DND-41 (cell line): Measurements from ENCODE around the gene FMN2.

Experiments
- EZH2 ChIP-seq: IDR thresholded peaks from 3 replicates; pipeline ENCODE4 v1.6.1; 2012; ENCODE audit warnings: borderline replicate concordance, low read depth, mild to moderate bottlenecking, moderate library complexity, low read length, inconsistent platforms; ENCODE audit not compliant: severe bottlenecking
- TF ChIP-seq, protein P1 (sequence below): IDR thresholded peaks from 2 replicates; pipeline ENCODE4 v1.5.1; 2012; ENCODE audit warnings: borderline replicate concordance, low read length, moderate library complexity, mild to moderate bottlenecking; ENCODE audit not compliant: poor library complexity, severe bottlenecking; ENCODE audit errors: extremely low read depth

DNA sequence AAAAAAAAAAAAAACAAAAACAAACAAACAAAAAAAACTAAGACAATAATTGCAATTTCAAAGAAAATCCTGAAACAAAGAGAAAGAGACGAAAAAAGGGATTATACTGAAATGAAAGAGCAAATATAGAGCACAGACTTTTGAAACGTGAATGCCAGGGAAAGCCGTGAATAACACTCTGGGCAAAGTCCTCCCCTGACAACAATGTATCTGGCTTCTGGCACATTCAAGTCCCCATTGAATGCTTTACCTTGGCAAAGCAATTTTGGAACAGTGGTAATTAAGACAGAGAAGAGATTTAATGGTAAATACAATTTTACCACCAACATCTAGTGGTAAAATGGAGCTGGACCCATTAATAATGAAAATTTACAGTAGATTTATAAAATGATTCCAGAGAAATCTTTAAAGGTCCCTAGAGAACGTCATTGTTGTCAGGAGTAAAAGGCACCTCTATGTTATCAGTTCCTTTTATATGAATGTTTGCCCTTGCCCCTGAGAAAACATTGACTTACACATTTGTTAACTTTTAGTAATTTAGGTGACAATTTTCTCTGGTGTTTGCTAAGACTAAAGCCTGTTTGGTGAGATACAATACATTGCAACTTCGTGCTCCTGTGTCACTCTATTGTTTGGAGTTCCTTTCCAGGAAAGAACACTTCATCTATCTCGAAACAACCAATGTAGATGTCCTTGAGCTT, 430.6 kb downstream of the FMN2 start:
- TF ChIP-seq, protein P1, sequence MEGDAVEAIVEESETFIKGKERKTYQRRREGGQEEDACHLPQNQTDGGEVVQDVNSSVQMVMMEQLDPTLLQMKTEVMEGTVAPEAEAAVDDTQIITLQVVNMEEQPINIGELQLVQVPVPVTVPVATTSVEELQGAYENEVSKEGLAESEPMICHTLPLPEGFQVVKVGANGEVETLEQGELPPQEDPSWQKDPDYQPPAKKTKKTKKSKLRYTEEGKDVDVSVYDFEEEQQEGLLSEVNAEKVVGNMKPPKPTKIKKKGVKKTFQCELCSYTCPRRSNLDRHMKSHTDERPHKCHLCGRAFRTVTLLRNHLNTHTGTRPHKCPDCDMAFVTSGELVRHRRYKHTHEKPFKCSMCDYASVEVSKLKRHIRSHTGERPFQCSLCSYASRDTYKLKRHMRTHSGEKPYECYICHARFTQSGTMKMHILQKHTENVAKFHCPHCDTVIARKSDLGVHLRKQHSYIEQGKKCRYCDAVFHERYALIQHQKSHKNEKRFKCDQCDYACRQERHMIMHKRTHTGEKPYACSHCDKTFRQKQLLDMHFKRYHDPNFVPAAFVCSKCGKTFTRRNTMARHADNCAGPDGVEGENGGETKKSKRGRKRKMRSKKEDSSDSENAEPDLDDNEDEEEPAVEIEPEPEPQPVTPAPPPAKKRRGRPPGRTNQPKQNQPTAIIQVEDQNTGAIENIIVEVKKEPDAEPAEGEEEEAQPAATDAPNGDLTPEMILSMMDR: no peak
- TF ChIP-seq EZH2: no peak
